HS-27A (cell line): ENCODE results near the gene MESP1.
A peak's percentile ranks its signal among the peaks of the same experiment; 100 is the strongest.

Source experiments
- DNase-seq: peaks from one replicate; pipeline ENCODE4 v3.0.0-alpha.2; 2012; ENCODE audit warnings: low read depth, missing footprints

MESP1 gene

GRCh38 chr15:89758283-89758682, 7.2 kb upstream of the MESP1 start:
- DNase-seq = no peak

- no peak for DNase-seq
Measured at GRCh38 chr15:89756897-89757296, 5.8 kb upstream of the MESP1 start.

- no peak for DNase-seq
Measured at GRCh38 chr15:89755701-89756100, 4.7 kb upstream of the MESP1 start.

GRCh38 chr15:89754361-89755154, 3.5 kb upstream of the MESP1 start:
- DNase-seq = no peak

GRCh38 chr15:89753855-89754254, 2.8 kb upstream of the MESP1 start:
- no peak for DNase-seq

- no peak for DNase-seq
Measured at GRCh38 chr15:89751748-89752147, 699 bp upstream of the MESP1 start.

GRCh38 chr15:89749951-89750559, 994 bp downstream of the MESP1 start:
- no peak for DNase-seq

GRCh38 chr15:89749526-89749925, 1.5 kb downstream of the MESP1 start:
- no peak for DNase-seq

GRCh38 chr15:89749054-89749453, 2.0 kb downstream of the MESP1 start:
- DNase-seq = no peak

- DNase-seq = no peak
Measured at GRCh38 chr15:89747708-89748682, 3.1 kb downstream of the MESP1 start.

GRCh38 chr15:89746386-89746780, 4.7 kb downstream of the MESP1 start:
- no peak for DNase-seq

- DNase-seq = no peak
Measured at GRCh38 chr15:89745768-89746167, 5.3 kb downstream of the MESP1 start.

- DNase-seq = no peak
Measured at GRCh38 chr15:89745131-89745530, 5.9 kb downstream of the MESP1 start.

GRCh38 chr15:89743594-89743993, 7.5 kb downstream of the MESP1 start:
- DNase-seq = no peak

GRCh38 chr15:89743011-89743410, 8.0 kb downstream of the MESP1 start:
- no peak for DNase-seq

- DNase-seq = peak; percentile 61
Measured at GRCh38 chr15:89740137-89740536, 10.9 kb downstream of the MESP1 start.

- DNase-seq = no peak
Measured at GRCh38 chr15:89735773-89736172, 15.3 kb downstream of the MESP1 start.

- no peak for DNase-seq
Measured at GRCh38 chr15:89732451-89733172, 18.4 kb downstream of the MESP1 start.

GRCh38 chr15:89731275-89731674, 19.8 kb downstream of the MESP1 start:
- DNase-seq = no peak

GRCh38 chr15:89728254-89728653, 22.8 kb downstream of the MESP1 start:
- no peak for DNase-seq

GRCh38 chr15:89725064-89725463, 26.0 kb downstream of the MESP1 start:
- no peak for DNase-seq

GRCh38 chr15:89724621-89725020, 26.4 kb downstream of the MESP1 start:
- DNase-seq = no peak
